Heart left ventricle (tissue), 13 donors: Measurements from ENCODE around the gene PLCB1.

Experiments used
- POLR2A ChIP-seq, 2 donors: fragments of 450-650 bp; IDR thresholded peaks; one replicate each; pipeline ENCODE4 v1.6.1; 2017; ENCODE audit warnings: antibody characterized with exemption in 2 of 2, mild to moderate bottlenecking in 2 of 2, moderate library complexity in 2 of 2
- TF ChIP-seq, protein P1 (sequence below), 12 donors: fragments of 200-600 bp; sonication (generic) in 4 of 12; IDR thresholded peaks; one replicate each; pipeline versions ENCODE4 v1.5.0 to v1.8.0; 2018 to 2022; ENCODE audit warnings: antibody characterized with exemption in 12 of 12, mild to moderate bottlenecking in 5 of 12
- donor health status: ischemic (EF 13 %, LVEDD 7.1; RV severe dilation, severe dysfunction).
- donor health status: DM: no; HTN: yes; CAD: no.
- donor health status: DM: no; HTN: no; CAD: no.
- donor health status: ischemic (EF 25% LVEDD 6.9; RV normal size, moderate dysfunction).
- donor health status: ischemic (EF 25% LVEDD 5.7; RV mildly dilated, moderate dysfunction).
- donor health status: ischemic (EF 35%, LVEDD 5.7; RV mildly dilated, moderate dysfunction).
- donor health status: nonischemic (EF 11% LVEDD 7.7; RV severe dilation, severe dysfunction).
- donor health status: DM: yes; HTN: yes; CAD: no.
- donor health status: PGD.
- donor health status: ischemic (EF 29% LVEDD 5.4; RV normal size, mild dysfunction).
- donor health status: nonischemic (EF 23%, LVEDD 6.1; RV moderate dilation, normal function).

GRCh38 chr20:8782804-8783203 lies 650.7 kb downstream of the PLCB1 start:
- TF ChIP-seq, protein P1, sequence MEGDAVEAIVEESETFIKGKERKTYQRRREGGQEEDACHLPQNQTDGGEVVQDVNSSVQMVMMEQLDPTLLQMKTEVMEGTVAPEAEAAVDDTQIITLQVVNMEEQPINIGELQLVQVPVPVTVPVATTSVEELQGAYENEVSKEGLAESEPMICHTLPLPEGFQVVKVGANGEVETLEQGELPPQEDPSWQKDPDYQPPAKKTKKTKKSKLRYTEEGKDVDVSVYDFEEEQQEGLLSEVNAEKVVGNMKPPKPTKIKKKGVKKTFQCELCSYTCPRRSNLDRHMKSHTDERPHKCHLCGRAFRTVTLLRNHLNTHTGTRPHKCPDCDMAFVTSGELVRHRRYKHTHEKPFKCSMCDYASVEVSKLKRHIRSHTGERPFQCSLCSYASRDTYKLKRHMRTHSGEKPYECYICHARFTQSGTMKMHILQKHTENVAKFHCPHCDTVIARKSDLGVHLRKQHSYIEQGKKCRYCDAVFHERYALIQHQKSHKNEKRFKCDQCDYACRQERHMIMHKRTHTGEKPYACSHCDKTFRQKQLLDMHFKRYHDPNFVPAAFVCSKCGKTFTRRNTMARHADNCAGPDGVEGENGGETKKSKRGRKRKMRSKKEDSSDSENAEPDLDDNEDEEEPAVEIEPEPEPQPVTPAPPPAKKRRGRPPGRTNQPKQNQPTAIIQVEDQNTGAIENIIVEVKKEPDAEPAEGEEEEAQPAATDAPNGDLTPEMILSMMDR (IDR thresholded peaks at IDR 0.05): no peak
- TF ChIP-seq POLR2A (IDR thresholded peaks at IDR 0.05): no peak
